ENCODE results near the gene RNF121.
A peak's percentile ranks its signal among the peaks of the same experiment; 100 is the strongest.
"Not testable (repeated sequence)": the region's sequence is repeated elsewhere in the genome, so short reads cannot be mapped to it uniquely, and the experiment has no call there.

The RNF121 gene

DNA sequence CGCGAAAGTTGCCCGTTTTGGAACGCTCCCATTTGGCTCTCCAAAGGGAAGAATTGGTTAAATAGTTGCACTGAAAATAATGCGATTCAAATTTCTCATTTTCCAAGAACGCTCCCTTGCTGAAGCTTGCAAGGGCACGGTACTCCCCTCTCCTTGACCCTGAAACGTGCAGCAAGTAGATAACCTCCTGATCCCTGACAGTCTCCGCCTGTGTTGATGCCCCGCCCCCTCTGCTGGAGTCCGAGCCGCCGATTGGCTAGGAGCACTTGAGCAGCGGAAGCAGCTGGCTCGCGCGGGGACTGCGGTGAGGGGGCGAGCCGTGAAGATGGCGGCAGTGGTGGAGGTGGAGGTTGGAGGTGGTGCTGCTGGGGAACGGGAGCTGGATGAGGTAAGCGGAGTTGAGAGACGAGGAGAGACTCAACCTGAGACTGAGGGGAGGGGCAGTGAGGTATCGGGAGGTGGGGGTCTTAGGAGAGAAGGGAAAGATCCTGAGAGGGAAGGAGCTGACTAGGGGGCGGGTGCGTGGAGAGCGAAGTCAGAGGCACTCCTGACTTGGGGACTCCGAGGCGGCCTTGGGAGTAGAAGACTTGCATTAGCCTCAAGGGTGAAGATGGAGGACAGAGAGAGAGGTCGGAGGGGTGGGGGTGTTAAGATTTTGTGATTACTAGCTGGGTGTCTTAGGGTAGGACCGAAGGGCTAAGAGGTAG lies at the start of gene RNF121:
Gene RNF121, plus strand, starts transcription at position 310 of the 707 bp plus-strand sequence. Its CDS starts 16 bp downstream, at position 326.
- FAIRE-seq (peak; percentile 68), DNase-seq (ENCODE audit: low spot score) (peak; percentile 97)

DNA sequence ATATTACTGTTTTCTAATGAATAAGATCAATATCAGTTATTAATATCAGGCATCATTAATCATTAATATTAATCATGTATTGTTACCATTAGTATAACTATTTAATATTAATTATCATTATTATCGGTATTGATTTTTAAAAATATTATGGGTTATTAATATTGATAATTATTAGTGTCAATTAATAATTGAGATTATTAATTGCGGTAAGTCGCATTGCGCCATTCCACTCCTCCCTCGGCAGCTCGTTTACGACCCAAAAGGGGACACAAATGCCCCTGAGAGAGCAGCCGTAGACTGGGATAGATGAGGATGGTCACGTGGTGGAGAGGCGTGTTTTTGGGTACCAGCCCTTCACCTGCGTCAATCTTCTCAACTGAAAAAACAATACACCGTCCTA lies 43.0 kb upstream of the RNF121 start:
- not testable (repeated sequence) for FAIRE-seq; DNase-seq (ENCODE audit: low spot score)

DNA sequence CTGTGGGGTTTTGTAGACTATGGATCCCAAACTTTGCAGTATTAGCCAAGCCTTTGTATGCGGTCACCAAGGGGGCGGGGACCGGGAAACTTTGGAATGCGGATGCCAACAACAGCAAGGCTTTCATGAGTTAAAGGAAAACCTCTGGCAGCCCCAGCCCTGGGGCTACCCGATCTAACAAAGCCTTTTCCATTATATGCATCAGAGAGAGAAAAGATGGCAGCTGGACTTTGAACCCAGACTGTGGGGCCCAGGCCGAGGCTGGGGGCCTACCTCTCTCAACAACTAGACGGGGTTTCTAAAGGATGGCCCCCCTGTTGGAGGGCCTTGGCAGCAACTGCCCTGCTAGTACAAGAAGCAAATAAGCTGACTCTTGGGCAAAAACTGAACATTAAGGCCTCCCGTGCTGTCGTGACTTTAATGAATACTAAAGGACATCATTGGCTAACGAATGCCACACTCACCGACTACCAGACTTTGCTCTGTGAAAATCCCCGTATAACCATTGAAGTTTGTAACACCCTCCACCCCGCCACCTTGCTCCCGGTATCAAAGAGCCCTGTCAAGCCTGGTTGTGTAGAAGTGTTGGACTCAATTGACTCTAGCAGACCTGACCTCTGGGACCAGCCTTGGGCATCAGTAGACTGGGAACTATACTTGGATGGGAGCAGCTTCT lies 40.4 kb upstream of the RNF121 start:
- not testable (repeated sequence) for DNase-seq (ENCODE audit: low spot score); FAIRE-seq

DNA sequence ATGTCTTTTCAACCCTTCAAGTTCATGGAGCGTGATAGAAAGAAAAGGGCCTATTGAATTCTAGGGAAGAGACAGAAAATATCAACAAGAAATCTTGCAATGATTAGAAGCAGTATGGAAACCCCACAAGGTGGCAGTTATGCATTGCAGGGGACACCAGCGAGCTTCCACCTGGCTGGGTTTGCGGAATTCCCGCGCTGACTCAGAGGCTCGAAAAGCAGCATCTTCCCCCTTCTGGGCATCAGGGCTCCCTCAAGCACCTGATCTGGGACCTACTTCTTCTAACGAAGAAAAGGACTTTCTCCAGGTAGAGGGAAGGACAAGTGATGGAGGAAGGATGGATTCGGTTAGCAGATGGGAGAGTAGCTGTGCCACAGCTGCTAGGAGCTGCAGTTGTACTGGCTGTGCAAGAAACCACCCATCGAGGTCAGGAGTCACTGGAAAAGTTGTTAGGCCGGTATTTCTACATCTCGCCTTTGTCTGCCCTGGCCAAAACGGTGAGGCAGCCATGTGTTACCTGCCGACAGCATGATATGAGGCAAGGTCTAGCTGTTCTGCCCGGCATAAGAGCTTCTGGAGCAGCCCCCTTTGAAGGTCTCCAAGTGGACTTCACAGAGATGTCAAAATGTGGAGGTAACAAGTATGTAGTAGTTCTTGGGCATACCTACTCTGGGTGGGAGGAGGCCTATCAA lies 39.5 kb upstream of the RNF121 start:
- not testable (repeated sequence) for FAIRE-seq; DNase-seq (ENCODE audit: low spot score)

DNA sequence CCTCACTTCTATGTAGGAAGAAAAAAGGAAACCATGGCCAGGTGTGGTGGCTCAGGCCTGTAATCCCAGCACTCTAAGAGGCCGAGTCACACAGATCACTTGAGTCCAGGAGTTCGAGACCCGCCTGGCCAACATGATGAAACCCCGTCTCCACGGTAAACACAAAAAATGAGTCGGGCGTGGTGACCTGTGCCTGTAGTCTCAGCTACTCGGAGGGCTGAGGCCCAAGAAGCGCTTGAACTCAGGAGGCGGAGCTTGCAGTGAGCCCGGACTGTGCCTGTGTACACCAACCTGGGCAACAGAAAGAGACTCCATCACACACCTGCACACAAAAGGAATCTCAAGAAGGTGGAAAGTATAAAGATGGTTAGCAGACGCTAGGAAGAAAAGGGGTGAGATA lies 32.9 kb upstream of the RNF121 start:
- no peak for FAIRE-seq
- no peak for DNase-seq (ENCODE audit: low spot score)

DNA sequence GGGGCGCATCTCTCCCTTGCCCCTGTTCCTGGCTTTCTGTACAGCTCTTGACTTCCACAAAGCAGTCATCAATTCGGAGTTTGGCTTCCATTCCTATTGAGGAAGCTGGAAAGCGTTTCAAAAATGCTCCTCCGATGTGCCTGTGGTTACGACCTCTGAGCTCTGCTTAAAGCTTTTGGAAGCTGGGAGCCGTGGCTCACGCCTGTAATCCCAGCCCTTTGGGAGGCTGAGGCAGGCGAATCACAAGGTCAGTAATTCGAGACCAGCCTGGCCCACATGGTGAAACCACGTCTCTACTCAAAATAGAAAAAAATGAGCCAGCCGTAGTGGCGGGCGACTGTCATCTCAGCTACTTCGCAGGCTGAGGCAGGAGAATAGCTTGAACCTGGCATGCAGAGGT lies 27.7 kb upstream of the RNF121 start:
- DNase-seq (ENCODE audit: low spot score); FAIRE-seq: not testable (repeated sequence)

DNA sequence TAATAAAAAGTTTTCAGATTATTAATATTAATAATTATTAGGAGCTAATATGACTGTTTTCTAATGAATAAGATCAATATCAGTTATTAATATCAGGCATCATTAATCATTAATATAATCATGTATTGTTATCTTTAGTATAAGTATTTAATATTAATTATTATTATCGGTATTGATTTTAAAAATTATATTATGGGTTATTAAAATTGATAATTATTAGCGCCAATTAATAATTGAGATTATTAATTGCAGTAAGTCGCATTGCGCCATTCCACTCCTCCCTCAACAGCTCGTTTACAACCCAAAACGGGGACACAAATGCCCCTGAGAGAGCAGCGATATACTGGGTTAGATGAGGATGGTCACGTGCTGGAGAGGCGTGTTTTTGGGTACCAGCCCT lies 20.6 kb upstream of the RNF121 start:
- FAIRE-seq (no peak), DNase-seq (ENCODE audit: low spot score) (no peak)

DNA sequence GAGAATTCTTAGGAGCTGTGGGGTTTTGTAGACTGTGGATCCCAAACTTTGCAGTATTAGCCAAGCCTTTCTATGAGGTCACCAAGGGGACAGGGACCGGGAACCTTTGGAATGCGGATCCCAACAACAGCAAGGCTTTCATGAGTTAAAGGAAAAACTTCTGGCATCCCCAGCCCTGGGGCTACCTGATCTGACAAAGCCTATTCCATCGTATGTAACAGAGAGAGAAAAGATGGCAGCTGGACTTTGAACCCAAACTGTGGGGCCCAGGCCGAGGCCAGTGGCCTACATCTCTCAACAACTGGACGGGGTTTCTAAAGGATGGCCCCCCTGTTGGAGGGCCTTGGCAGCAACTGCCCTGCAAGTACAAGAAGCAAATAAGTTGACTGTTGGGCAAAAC lies 18.1 kb upstream of the RNF121 start:
- not testable (repeated sequence) for FAIRE-seq; DNase-seq (ENCODE audit: low spot score)

DNA sequence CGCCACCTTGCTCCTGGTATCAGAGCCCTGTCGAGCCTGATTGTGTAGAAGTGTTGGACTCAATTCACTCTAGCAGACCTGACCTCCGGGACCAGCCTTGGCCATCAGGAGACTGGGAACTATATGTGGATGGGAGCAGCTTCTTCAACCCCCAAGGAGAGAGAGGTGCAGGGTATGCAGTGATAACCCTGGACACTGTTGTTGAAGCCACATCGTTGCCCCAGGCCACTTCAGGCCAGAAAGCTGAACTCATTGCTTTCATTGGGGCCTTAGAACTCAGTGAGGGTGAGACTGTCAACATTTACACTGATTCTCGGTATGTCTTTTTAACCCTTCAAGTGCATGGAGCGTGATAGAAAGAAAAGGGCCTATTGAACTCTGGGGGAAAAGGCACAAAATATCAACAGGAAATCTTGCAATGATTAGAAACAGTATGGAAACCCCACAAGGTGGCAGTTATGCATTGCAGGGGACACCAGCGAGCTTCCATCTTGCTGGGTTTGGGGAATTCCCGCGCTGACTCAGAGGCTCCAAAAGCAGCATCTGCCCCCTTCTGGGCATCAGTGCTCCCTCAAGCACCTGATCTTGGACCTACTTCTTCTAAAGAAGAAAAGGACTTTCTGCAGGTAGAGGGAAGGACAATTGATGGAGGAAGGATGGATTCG lies 17.4 kb upstream of the RNF121 start:
- not testable (repeated sequence) for DNase-seq (ENCODE audit: low spot score); FAIRE-seq

DNA sequence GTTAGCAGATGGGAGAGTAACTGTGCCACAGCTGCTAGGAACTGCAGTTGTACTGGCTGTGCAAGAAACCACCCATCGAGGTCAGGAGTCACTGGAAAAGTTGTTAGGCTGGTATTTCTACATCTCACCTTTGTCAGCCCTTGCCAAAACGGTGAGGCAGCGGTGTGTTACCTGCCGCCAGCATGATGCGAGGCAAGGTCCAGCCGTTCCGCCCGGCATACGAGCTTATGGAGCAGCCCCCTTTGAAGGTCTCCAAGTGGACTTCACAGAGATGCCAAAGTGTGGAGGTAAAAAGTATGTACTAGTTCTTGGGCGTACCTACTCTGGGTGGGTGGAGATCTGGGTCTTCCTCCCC lies 16.9 kb upstream of the RNF121 start:
- not testable (repeated sequence) for FAIRE-seq; DNase-seq (ENCODE audit: low spot score)

DNA sequence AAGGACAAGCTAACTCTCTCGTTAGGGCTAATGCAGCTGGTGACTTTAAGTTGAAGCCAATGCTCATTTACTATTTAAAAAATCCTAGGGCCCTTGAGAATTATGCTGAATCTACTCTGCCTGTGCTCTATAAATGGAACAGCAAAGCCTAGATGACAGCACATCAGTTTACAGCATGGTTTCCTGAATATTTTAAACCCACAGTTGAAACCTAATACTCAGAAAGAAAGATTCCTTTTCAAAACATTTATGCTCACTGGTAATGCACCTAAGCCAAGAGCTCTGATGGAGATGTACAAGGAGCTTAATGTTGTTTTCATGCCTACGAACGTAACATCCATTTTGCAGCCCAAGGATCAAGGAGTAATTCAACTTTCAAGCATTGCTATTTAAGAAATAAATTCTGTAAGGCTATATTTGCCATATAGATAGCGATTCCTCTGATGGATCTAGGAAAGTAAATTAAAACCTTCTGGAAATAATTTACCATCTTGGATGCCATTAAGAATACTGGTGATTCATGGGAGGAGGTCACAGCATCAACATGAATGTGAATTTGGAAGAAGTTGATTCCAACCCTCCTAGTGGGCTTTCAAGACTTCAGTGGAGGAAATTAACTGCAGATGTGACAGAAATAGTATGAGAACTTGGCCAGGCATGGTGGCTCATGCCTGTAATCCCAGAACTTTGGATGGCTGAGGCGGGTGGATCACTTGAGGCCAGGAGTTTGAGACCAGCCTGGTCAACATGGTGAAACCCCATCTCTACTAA lies 14.9 kb upstream of the RNF121 start:
- DNase-seq (ENCODE audit: low spot score) (no peak), FAIRE-seq (no peak)

DNA sequence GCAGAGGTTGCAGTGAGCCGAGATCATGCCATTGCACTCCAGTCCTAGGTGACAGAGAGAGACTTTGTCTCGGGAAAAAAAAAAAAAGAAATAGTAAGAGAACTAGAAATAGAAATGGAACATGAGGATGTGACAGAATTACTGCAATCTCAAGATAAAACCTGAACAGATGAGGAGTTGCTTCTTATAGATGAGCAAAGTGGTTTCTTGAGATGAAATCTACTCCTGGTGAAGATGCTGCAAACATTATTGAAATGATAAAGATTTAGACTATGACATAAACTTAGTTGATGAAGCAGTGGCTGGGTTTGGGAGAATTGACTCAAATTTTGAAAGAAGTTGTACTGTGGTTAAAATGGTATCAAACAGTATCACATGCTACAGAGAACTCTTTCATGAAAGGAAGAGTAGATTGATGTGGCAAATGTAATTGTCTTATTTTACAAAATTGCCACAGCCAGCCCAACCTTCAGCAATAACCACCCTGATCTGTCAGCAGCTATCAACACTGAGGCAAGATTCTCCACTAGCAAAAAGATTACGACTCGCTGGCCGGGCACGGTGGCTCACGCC lies 14.1 kb upstream of the RNF121 start:
- FAIRE-seq: no peak
- no peak for DNase-seq (ENCODE audit: low spot score)

DNA sequence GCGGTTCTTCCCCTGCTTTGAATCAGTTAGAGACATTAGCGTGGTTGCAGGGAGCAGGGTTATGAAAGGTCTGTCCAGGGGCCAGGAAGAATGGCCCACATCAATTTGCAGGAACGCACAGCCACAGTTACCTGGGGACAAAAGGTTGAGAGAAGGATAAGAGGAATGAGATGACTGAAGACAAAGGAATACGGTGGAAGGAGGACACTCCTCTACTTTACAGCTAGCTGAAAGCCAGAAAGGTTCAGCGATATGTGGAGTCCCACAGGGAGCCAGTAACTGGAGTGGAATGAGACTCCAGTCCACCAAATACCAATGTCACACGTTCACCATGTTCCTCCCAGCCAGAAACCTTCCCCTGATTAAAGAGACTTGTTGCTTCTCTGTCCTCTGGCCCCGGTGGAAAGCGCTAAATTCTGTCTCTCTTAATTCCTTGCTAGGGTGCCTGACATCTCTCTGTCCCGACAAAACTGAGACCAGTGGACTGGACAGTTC lies 11.2 kb upstream of the RNF121 start:
- FAIRE-seq (no peak), DNase-seq (ENCODE audit: low spot score) (no peak)

DNA sequence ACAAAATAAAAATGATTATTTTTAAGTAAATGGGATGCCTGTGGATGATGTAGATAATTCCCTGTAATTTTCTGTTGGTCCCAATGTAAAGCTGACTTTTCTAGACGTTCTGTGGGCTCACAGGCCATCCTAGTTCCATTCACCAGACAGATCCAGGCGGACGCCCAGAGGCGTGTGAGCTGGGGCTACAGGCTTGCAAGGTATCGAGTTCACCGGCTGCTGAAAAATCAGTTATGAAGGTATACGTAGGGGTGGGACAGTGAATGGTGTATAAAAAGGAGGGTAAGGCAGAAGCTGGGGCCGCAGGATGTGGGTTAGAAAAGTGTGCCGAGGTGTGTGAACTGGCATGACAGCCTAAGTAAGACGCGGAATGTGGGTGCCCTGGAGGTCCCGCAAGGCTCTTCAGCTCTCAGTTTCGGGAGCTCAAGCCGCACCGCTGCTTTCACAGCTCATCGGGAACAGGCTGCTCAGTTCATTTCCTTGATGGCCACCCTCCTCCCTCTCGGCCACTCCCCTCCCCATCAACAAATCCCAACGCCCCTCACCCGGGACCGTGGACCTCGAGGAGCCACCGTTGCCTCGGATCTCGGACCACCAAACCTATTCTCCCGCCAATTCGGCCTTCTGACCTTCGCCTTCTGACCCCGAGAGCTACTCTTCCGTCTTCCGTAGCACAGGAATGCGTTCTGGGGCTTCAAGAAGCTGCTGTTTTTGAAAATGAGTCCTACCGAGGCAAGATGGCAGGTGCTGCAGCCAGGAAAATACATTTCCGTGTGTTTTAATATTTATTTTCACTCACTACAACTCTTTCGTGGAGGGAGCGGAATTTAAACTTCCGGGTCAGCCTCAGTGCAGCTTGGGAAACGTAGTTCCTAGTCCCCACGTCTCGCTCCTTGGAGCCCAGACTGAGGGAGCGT lies 768 bp upstream of the RNF121 start, which contains the start of gene XNDC1N:
Gene XNDC1N, minus strand, starts transcription at position 775 of the 917 bp plus-strand sequence. CDS start 5,241 bp downstream, outside the sequence.
- FAIRE-seq (no peak), DNase-seq (ENCODE audit: low spot score) (peak; percentile 88)

DNA sequence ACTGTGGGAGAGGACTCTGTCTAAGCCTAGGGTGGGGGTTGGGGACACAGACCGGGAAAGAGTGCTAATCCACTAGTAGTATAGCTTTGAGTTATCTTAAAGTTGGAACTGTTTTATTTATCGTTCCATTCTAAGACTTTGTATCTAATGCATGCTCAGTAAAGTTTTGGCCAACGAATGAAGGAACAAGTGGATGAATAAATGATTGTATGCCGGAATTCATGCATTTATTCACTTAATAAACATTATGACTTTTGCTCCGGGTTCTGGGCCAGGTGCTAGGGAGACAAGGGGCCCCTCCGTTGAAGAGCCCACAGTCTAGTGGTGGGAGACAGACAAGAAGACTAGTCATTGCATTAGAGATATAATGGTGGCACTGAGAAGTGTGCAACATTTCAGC lies 645 bp downstream of the RNF121 start:
- DNase-seq (ENCODE audit: low spot score) (no peak), FAIRE-seq (no peak)

DNA sequence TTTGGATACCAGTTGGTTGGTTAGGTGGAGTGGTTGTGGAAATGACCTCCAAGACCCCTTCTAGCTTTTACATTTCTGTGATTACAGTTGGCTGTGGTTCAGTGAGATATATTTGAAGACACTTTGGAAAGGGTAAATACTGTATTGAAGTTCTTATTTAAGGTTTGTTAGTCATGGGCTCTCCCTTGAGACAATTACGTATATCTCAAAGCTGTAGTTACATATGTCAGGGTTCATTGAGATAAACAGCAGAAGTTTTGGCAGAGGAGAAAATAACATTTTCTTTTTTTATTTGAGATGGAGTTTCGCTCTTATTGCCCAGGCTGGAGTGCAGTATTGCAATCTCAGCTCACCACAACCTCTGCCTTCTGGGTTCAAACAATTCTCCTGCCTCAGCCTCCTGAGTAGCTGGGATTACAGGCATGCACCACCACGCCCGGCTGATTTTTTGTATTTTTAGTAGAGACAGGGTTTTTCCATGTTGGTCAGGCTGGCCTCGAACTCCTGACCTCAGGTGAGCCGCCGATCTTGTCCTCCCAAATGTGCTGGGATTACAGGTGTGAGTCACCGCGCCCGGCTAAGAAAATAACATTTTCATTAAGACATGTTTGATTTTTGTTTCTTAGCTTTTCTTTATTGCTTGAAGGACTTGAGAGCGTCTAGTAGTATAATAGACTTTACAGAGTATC lies 1.9 kb downstream of the RNF121 start:
- no peak for FAIRE-seq
- DNase-seq (ENCODE audit: low spot score): no peak

DNA sequence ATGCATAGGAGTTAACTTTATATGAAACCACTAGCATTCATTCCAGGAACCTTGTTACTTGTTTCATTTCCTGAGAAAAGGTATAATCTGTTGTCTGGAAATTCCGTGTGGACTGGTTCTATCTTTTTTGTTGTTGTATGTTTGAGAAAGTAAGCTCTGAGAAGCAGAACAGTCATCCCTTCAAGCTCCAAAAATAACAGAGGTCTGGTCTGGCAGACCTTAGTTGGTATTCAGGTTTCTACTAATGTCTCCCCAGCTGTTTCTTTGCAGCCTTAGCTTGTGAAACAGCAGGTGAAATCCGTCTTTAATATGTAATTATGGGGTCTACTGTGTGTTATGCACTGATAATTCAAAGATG lies 2.4 kb downstream of the RNF121 start:
- DNase-seq (ENCODE audit: low spot score) (no peak), FAIRE-seq (no peak)

DNA sequence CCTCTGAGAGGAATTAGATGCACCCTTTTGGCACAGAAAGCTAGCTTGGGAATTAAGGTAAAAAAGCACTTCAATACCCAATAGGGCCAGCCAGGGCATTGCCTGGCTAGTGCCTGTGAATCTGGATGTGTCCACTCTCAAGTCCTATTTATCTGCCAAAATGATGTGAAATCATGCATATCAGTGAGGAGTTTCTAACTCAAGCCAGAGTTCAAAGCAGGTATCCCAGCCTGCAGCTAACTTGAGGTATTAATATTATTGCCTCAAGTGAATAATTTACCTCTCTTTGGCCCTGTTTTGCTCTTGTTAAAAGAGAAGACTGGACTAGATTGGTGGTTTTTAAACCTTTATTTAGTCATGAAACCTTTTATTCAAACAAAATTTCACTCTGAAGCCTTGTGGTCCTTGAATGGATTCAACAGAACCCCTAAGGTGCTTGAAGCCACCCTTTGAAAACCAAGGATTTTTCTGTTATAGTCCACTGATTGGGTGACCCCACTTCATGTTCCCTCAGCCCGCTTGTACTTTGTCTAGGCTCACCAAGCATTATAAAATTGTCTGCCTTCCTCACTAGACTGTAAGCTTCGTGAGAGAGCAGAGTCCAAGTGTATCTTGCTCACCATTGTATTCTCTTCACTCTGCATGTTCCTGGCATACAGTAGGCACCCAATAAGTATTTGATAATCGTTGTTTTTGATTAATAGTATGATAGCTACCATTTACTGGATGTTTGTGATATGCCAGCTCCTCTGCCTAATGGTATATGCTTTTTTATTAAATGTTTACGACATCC lies 4.5 kb downstream of the RNF121 start:
- DNase-seq (ENCODE audit: low spot score) (no peak), FAIRE-seq (no peak)
